ENCODE measurements around the gene EFCC1. TPM values are rescaled to one million over a fixed set of nuclear protein-coding genes. Genes with fewer than 3 reads are reported as not detected.

The EFCC1 gene
- total and polyA plus RNA-seq, 2 of the 8 experiments (the other 6 are each of a cell fraction or from before 2014, with no cell fraction given), result 0.14 to 0.37 TPM

GRCh38 chr3:129001101-129001805, at the start of gene EFCC1 (continued):
- TF ChIP-seq SP4 (IDR thresholded peaks at IDR 0.05; ENCODE audit: low read length) (no peak), RBBP5 (IDR thresholded peaks at IDR 0.05; ENCODE audit: borderline replicate concordance, low read depth, low read length) (no peak), MAFK (IDR thresholded peaks at IDR 0.05; ENCODE audit: low read depth, low read length) (no peak), TEAD4 (IDR thresholded peaks at IDR 0.05; ENCODE audit: low read depth, low read length) (no peak), E2F6 (IDR thresholded peaks at IDR 0.05) (peak; percentile 55), JUN (IDR thresholded peaks at IDR 0.05; ENCODE audit: low read depth, low read length) (no peak), CEBPB (IDR thresholded peaks at IDR 0.05; ENCODE audit: low read depth, low read length) (no peak), ASH2L (IDR thresholded peaks at IDR 0.05; ENCODE audit: low read length) (peak; percentile 59), RNF2 (IDR thresholded peaks at IDR 0.05; ENCODE audit: borderline replicate concordance, low read depth, low read length, missing control alignments, poor library complexity, severe bottlenecking) (no peak)
